Astrocyte of the spinal cord (primary cell): ENCODE results near the gene TDG.

Experiments used
- DNase-seq: peaks from one replicate; pipeline ENCODE4 v3.0.0; 2011; ENCODE audit warnings: low read depth, low spot score
- H3K4me3 ChIP-seq: 2 replicates; pipeline ENCODE4 v1.5.1; 2011; ENCODE audit warnings: low read depth, mild to moderate bottlenecking, low read length, moderate library complexity
- CTCF ChIP-seq: IDR thresholded peaks from 2 replicates; pipeline ENCODE4 v1.5.1; 2012; ENCODE audit warnings: low read depth, mild to moderate bottlenecking, low read length, inconsistent platforms
- in situ Hi-C: cut with HindIII; loops from 2 replicates; pipeline ENCODE4 v1.10.0; 2017; ENCODE audit warnings: low sequenced_read_pairs

TDG gene

GRCh38 chr12:103965590-103966504 is at the start of gene TDG:
TSS of gene TDG (plus strand) at chr12:103965872. CDS start at chr12:103966038, 166 bp downstream.
- H3K4me3 ChIP-seq = peak within 1 kb of the TSS; percentile 71
- in situ Hi-C loops = no loop called here
- no peak for TF ChIP-seq CTCF

GRCh38 chr12:103917873-103918272 is 47.8 kb upstream of the TDG start:
- no peak for TF ChIP-seq CTCF
- in situ Hi-C loops = no loop called here
- no peak for DNase-seq
- H3K4me3 ChIP-seq = no peak overlapping the region

More at GRCh38 chr12:103965590-103966504, at the start of gene TDG:
- peak; percentile 99 for DNase-seq

- DNase-seq = peak; percentile 94
- H3K4me3 ChIP-seq = no peak overlapping the region
- TF ChIP-seq CTCF = no peak
- in situ Hi-C loops = no loop called here
Measured at GRCh38 chr12:103924761-103925641, 40.7 kb upstream of the TDG start.

GRCh38 chr12:103928682-103929045 is 37.0 kb upstream of the TDG start:
- DNase-seq = no peak
- peak overlapping the region; percentile 91 for H3K4me3 ChIP-seq
- TF ChIP-seq CTCF = no peak
- in situ Hi-C loops = no loop called here

- in situ Hi-C loops = no loop called here
- no peak for TF ChIP-seq CTCF
- DNase-seq = no peak
- peak overlapping the region; percentile 91 for H3K4me3 ChIP-seq
Measured at GRCh38 chr12:103929046-103929783, 36.5 kb upstream of the TDG start.

- DNase-seq = peak; percentile 92
- in situ Hi-C loops = no loop called here
- H3K4me3 ChIP-seq = peak overlapping the region; percentile 91
- TF ChIP-seq CTCF = no peak
Measured at GRCh38 chr12:103929784-103930033, 36.0 kb upstream of the TDG start.
